ENCODE measurements around the gene TTC23L. TPM values are rescaled to one million over a fixed set of nuclear protein-coding genes. Genes with fewer than 3 reads are reported as not detected.

Gene TTC23L
- total and polyA plus RNA-seq, 2 experiments from 2014 or later, result 2.2 to 2.3 TPM

DNA sequence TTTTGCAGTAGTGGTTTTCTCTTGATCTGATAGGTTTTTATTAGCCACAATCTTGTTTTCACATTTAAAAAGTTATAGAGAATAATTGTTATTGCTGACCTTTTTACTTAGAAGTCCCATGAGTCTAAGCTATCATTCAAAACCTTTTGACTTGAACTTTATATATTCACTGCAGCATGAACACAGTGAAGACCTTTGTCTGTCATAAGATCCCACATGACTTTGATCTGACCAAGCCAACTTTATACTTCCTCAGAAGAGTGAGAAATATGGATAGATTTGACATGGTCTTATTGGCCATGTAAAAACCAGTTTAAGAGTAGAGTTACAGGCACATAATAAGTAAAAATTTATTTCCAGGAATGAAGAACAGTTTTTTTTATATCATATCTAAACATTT is 42.3 kb downstream of the TTC23L start (continued):
- TF ChIP-seq ZNF114 (CRISPR knock-in tag; IDR thresholded peaks at IDR 0.05), result no peak
- TF ChIP-seq STAT1 (IDR thresholded peaks at IDR 0.05; ENCODE audit: unreplicated experiment), result no peak
- TF ChIP-seq JUNB (IDR thresholded peaks at IDR 0.05; ENCODE audit: unreplicated experiment), result no peak

DNA sequence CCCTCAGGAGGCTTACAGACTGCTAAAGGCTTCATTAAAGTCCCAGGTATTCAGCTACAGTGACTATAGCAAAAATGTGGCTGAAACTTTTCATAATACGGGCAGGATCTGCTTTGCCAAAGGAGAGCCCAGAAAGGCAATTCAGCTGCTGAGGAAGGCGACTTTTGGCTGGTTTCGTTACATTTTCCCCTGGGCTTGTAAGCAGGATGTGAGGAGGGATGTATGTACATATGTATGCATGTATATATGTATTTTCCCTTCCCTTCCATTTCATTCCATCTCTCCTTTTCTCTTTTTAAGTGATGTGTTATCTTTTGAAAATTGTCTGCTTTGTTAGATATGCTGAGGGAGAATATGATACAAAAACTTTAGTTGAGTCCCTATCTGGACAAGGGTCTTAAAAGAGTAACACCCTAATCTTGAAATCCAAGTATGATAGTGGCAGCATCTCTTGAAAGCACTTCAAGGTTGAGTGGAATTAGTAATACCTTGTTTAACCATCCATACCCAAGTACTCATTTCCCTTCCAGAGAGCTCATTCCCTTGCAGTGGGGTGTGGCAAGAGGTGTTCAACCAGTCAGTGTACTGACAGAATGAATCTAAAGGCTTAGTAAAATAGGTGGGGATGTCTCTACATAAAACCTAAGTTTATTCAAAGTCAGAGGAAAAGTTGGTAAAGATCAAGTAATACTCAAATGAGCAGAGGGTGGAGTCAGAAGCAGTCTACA is 47.6 kb downstream of the TTC23L start:
- no peaks in the 10 kb centered on the region for H3K27me3 Mint-ChIP-seq (ENCODE audit: insufficient read depth, low read depth, poor library complexity)
- Histone ChIP-seq H3K36me3 (ENCODE audit: insufficient read depth) (no peaks in the 10 kb centered on the region), H4K20me1 (replicated peaks; ENCODE audit: insufficient read depth) (no peaks in the 10 kb centered on the region), H3K27me3 (ENCODE audit: insufficient read depth) (no peaks in the 10 kb centered on the region), H3K27ac (ENCODE audit: low read depth) (no peak overlapping the region), H2AFZ (no peak overlapping the region), H3K9me2 (ENCODE audit: insufficient read depth) (no peaks in the 10 kb centered on the region), H3K4me2 (no peak overlapping the region), H3K79me2 (replicated peaks; ENCODE audit: insufficient read depth) (no peaks in the 10 kb centered on the region), H3K4me3 (no peak overlapping the region), H3F3A (replicated peaks; ENCODE audit: low read depth) (no peaks in the 10 kb centered on the region), H3K4me1 (ENCODE audit: insufficient read depth) (no peaks in the 10 kb centered on the region)
- H3K36me3 Mint-ChIP-seq (ENCODE audit: low read depth), result no peaks in the 10 kb centered on the region
- H3K9me3 Mint-ChIP-seq, result no peaks in the 10 kb centered on the region
- H3K27ac Mint-ChIP-seq, result no peak overlapping the region
- ATAC-seq, result no peak
- no peak overlapping the region for H3K4me3 Mint-ChIP-seq
- no peak for DNase-seq (ENCODE audit: low spot score)
- H3K4me1 Mint-ChIP-seq, result peaks cover 3% of the 10 kb centered on the region; the same call in 1 of the 3 replicates
- TF ChIP-seq EZH2 (IDR thresholded peaks at IDR 0.05; ENCODE audit: low read depth, unreplicated experiment) (no peak), ZNF331 (CRISPR knock-in tag; IDR thresholded peaks at IDR 0.05; ENCODE audit: low read depth) (no peak), CREB1 (CRISPR knock-in tag; IDR thresholded peaks at IDR 0.05; ENCODE audit: low read depth) (no peak), ZNF114 (CRISPR knock-in tag; IDR thresholded peaks at IDR 0.05) (no peak), POLR2AphosphoS5 (IDR thresholded peaks at IDR 0.05; ENCODE audit: low read depth) (no peak), JUNB (IDR thresholded peaks at IDR 0.05; ENCODE audit: unreplicated experiment) (no peak), NANOG (IDR thresholded peaks at IDR 0.05; ENCODE audit: borderline replicate concordance) (no peak), STAT1 (IDR thresholded peaks at IDR 0.05; ENCODE audit: unreplicated experiment) (no peak)
- TF ChIP-seq, protein P1, sequence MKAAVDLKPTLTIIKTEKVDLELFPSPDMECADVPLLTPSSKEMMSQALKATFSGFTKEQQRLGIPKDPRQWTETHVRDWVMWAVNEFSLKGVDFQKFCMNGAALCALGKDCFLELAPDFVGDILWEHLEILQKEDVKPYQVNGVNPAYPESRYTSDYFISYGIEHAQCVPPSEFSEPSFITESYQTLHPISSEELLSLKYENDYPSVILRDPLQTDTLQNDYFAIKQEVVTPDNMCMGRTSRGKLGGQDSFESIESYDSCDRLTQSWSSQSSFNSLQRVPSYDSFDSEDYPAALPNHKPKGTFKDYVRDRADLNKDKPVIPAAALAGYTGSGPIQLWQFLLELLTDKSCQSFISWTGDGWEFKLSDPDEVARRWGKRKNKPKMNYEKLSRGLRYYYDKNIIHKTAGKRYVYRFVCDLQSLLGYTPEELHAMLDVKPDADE (IDR thresholded peaks at IDR 0.05), result no peak
- TF ChIP-seq, protein P2, sequence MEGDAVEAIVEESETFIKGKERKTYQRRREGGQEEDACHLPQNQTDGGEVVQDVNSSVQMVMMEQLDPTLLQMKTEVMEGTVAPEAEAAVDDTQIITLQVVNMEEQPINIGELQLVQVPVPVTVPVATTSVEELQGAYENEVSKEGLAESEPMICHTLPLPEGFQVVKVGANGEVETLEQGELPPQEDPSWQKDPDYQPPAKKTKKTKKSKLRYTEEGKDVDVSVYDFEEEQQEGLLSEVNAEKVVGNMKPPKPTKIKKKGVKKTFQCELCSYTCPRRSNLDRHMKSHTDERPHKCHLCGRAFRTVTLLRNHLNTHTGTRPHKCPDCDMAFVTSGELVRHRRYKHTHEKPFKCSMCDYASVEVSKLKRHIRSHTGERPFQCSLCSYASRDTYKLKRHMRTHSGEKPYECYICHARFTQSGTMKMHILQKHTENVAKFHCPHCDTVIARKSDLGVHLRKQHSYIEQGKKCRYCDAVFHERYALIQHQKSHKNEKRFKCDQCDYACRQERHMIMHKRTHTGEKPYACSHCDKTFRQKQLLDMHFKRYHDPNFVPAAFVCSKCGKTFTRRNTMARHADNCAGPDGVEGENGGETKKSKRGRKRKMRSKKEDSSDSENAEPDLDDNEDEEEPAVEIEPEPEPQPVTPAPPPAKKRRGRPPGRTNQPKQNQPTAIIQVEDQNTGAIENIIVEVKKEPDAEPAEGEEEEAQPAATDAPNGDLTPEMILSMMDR (conservative IDR thresholded peaks at IDR 0.05; ENCODE audit: low read depth in 2 of 2), result no peak
- TF ChIP-seq, protein P3, sequence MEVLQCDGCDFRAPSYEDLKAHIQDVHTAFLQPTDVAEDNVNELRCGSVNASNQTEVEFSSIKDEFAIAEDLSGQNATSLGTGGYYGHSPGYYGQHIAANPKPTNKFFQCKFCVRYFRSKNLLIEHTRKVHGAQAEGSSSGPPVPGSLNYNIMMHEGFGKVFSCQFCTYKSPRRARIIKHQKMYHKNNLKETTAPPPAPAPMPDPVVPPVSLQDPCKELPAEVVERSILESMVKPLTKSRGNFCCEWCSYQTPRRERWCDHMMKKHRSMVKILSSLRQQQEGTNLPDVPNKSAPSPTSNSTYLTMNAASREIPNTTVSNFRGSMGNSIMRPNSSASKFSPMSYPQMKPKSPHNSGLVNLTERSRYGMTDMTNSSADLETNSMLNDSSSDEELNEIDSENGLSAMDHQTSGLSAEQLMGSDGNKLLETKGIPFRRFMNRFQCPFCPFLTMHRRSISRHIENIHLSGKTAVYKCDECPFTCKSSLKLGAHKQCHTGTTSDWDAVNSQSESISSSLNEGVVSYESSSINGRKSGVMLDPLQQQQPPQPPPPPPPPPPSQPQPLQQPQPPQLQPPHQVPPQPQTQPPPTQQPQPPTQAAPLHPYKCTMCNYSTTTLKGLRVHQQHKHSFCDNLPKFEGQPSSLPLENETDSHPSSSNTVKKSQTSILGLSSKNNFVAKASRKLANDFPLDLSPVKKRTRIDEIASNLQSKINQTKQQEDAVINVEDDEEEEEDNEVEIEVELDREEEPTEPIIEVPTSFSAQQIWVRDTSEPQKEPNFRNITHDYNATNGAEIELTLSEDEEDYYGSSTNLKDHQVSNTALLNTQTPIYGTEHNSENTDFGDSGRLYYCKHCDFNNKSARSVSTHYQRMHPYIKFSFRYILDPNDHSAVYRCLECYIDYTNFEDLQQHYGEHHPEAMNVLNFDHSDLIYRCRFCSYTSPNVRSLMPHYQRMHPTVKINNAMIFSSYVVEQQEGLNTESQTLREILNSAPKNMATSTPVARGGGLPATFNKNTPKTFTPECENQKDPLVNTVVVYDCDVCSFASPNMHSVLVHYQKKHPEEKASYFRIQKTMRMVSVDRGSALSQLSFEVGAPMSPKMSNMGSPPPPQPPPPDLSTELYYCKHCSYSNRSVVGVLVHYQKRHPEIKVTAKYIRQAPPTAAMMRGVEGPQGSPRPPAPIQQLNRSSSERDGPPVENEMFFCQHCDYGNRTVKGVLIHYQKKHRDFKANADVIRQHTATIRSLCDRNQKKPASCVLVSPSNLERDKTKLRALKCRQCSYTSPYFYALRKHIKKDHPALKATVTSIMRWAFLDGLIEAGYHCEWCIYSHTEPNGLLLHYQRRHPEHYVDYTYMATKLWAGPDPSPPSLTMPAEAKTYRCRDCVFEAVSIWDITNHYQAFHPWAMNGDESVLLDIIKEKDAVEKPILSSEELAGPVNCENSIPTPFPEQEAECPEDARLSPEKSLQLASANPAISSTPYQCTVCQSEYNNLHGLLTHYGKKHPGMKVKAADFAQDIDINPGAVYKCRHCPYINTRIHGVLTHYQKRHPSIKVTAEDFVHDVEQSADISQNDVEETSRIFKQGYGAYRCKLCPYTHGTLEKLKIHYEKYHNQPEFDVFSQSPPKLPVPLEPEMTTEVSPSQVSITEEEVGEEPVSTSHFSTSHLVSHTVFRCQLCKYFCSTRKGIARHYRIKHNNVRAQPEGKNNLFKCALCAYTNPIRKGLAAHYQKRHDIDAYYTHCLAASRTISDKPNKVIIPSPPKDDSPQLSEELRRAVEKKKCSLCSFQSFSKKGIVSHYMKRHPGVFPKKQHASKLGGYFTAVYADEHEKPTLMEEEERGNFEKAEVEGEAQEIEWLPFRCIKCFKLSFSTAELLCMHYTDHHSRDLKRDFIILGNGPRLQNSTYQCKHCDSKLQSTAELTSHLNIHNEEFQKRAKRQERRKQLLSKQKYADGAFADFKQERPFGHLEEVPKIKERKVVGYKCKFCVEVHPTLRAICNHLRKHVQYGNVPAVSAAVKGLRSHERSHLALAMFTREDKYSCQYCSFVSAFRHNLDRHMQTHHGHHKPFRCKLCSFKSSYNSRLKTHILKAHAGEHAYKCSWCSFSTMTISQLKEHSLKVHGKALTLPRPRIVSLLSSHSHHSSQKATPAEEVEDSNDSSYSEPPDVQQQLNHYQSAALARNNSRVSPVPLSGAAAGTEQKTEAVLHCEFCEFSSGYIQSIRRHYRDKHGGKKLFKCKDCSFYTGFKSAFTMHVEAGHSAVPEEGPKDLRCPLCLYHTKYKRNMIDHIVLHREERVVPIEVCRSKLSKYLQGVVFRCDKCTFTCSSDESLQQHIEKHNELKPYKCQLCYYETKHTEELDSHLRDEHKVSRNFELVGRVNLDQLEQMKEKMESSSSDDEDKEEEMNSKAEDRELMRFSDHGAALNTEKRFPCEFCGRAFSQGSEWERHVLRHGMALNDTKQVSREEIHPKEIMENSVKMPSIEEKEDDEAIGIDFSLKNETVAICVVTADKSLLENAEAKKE (CRISPR knock-in tag; IDR thresholded peaks at IDR 0.05), result no peak
- TF ChIP-seq, protein P4, sequence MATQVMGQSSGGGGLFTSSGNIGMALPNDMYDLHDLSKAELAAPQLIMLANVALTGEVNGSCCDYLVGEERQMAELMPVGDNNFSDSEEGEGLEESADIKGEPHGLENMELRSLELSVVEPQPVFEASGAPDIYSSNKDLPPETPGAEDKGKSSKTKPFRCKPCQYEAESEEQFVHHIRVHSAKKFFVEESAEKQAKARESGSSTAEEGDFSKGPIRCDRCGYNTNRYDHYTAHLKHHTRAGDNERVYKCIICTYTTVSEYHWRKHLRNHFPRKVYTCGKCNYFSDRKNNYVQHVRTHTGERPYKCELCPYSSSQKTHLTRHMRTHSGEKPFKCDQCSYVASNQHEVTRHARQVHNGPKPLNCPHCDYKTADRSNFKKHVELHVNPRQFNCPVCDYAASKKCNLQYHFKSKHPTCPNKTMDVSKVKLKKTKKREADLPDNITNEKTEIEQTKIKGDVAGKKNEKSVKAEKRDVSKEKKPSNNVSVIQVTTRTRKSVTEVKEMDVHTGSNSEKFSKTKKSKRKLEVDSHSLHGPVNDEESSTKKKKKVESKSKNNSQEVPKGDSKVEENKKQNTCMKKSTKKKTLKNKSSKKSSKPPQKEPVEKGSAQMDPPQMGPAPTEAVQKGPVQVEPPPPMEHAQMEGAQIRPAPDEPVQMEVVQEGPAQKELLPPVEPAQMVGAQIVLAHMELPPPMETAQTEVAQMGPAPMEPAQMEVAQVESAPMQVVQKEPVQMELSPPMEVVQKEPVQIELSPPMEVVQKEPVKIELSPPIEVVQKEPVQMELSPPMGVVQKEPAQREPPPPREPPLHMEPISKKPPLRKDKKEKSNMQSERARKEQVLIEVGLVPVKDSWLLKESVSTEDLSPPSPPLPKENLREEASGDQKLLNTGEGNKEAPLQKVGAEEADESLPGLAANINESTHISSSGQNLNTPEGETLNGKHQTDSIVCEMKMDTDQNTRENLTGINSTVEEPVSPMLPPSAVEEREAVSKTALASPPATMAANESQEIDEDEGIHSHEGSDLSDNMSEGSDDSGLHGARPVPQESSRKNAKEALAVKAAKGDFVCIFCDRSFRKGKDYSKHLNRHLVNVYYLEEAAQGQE (IDR thresholded peaks at IDR 0.05; ENCODE audit: unreplicated experiment), result no peak
